NCI-H187 treated with DMSO at 0.1 percent for 48 hours (cell line): ENCODE measurements around the gene TNS2.
A peak's percentile ranks its signal among the peaks of the same experiment; 100 is the strongest.
"Not testable (repeated sequence)": the region's sequence is repeated elsewhere in the genome, so short reads cannot be mapped to it uniquely, and the experiment has no call there.

Experiments
- DNase-seq: peaks from one replicate; lab custom pipeline; 2025; lab: John Stamatoyannopoulos, UW

The TNS2 gene

GRCh38 chr12:53096089-53096741 lies 46.4 kb downstream of the TNS2 start:
- no peak for DNase-seq

- DNase-seq = no peak
Measured at GRCh38 chr12:53096759-53097158, 46.9 kb downstream of the TNS2 start.

- DNase-seq = no peak
Measured at GRCh38 chr12:53097207-53097563, 47.3 kb downstream of the TNS2 start.

GRCh38 chr12:53097564-53098353 lies 47.9 kb downstream of the TNS2 start, which contains the start of gene IGFBP6:
IGFBP6 (plus strand) TSS chr12:53097667; CDS start chr12:53097718, 51 bp downstream.
- no peak for DNase-seq

- DNase-seq = no peak
Measured at GRCh38 chr12:53098354-53098981, 48.6 kb downstream of the TNS2 start.

- peak; percentile 11 for DNase-seq
Measured at GRCh38 chr12:53099071-53099882, 49.4 kb downstream of the TNS2 start.

GRCh38 chr12:53100466-53101151 lies 50.7 kb downstream of the TNS2 start:
- no peak for DNase-seq

- DNase-seq = no peak
Measured at GRCh38 chr12:53101266-53101665, 51.4 kb downstream of the TNS2 start.

GRCh38 chr12:53101931-53102781 lies 52.3 kb downstream of the TNS2 start:
- no peak for DNase-seq

- no peak for DNase-seq
Measured at GRCh38 chr12:53102883-53103807, 53.3 kb downstream of the TNS2 start, which contains the start of gene SOAT2. SOAT2 (plus strand) TSS chr12:53103486; CDS start chr12:53103578, 92 bp downstream.

GRCh38 chr12:53103860-53104305 lies 54.0 kb downstream of the TNS2 start:
- DNase-seq = no peak

GRCh38 chr12:53105256-53105655 lies 55.4 kb downstream of the TNS2 start:
- no peak for DNase-seq

GRCh38 chr12:53105712-53106439 lies 56.0 kb downstream of the TNS2 start:
- no peak for DNase-seq

- no peak for DNase-seq
Measured at GRCh38 chr12:53107122-53107521, 57.3 kb downstream of the TNS2 start.

GRCh38 chr12:53112431-53112830 lies 62.6 kb downstream of the TNS2 start:
- not testable (repeated sequence) for DNase-seq

- no peak for DNase-seq
Measured at GRCh38 chr12:53113136-53113705, 63.4 kb downstream of the TNS2 start.

- no peak for DNase-seq
Measured at GRCh38 chr12:53113951-53114350, 64.1 kb downstream of the TNS2 start.
